Heart left ventricle (tissue), 16 donors: ENCODE measurements around the gene MAPK8. TPM values are rescaled to one million over a fixed set of nuclear protein-coding genes. Genes with fewer than 3 reads are reported as not detected.

ENCODE experiments used
- ATAC-seq, 4 donors: fragments of 200-7000 bp; cut with Tn5 transposase; one replicate each; pipeline ENCODE4 v1.9.1; 2020 to 2022; ENCODE audit warnings: moderate library complexity in 4 of 4, mild to moderate bottlenecking in 3 of 4, moderate number of reproducible peaks in 1 of 4
- DNase-seq, 5 donors: peaks; one replicate each; pipeline ENCODE4 v3.0.0-alpha.2; 2020
- H3K27ac ChIP-seq, 12 donors: fragments of 200-600 bp; sonication (generic) in 4 of 12; one replicate each; pipeline versions ENCODE4 v1.5.0 to v1.8.0; 2016 to 2022; ENCODE audit warnings: mild to moderate bottlenecking in 2 of 12
- H3K27me3 ChIP-seq, 9 donors: fragments of 200-600 bp; sonication (generic) in 2 of 9; one replicate each; pipeline versions ENCODE4 v1.5.1 to v1.8.0; 2016 to 2022; ENCODE audit warnings: mild to moderate bottlenecking in 3 of 9
- H3K36me3 ChIP-seq, 9 donors: fragments of 200-600 bp; sonication (generic) in 2 of 9; one replicate each; pipeline versions ENCODE4 v1.5.0 to v1.8.0; 2018 to 2022; ENCODE audit warnings: mild to moderate bottlenecking in 2 of 9
- H3K4me1 ChIP-seq, 12 donors: fragments of 200-600 bp; sonication (generic) in 4 of 12; one replicate each; pipeline versions ENCODE4 v1.5.0 to v1.8.0; 2016 to 2022; ENCODE audit warnings: mild to moderate bottlenecking in 3 of 12
- H3K4me3 ChIP-seq, 12 donors: fragments of 200-600 bp; sonication (generic) in 4 of 12; one replicate each; pipeline versions ENCODE4 v1.5.0 to v1.8.0; 2017 to 2022; ENCODE audit warnings: mild to moderate bottlenecking in 9 of 12, moderate library complexity in 4 of 12
- H3K9me3 ChIP-seq, 12 donors: fragments of 200-600 bp; sonication (generic) in 4 of 12; one replicate each; pipeline versions ENCODE4 v1.5.0 to v1.8.0; 2016 to 2022; ENCODE audit warnings: mild to moderate bottlenecking in 1 of 12
- CTCF ChIP-seq, 12 donors: fragments of 200-600 bp; sonication (generic) in 4 of 12; IDR thresholded peaks; one replicate each; pipeline versions ENCODE4 v1.5.0 to v1.8.0; 2018 to 2022; ENCODE audit warnings: antibody characterized with exemption in 12 of 12, mild to moderate bottlenecking in 5 of 12
- POLR2A ChIP-seq, 2 donors: fragments of 450-650 bp; IDR thresholded peaks; one replicate each; pipeline ENCODE4 v1.6.1; 2017; ENCODE audit warnings: antibody characterized with exemption in 2 of 2, mild to moderate bottlenecking in 2 of 2, moderate library complexity in 2 of 2
- WGBS, 4 donors: extraction: QIAGEN DNeasy Blood & Tissue Kit in 2 of 4; methylation state at CpG; one replicate each; pipeline versions ENCODE4 v1.1.5 to v1.1.7; 2013 to 2018; 5-methylcytosine and 5-hydroxymethylcytosine counted together
- intact Hi-C, 10 donors: fragments of 100-400 bp; cut with DNase I; formaldehyde crosslinking; loops; one replicate each; pipeline versions ENCODE4 v1.11.1 to v1.14.2; 2022
- polyA plus RNA-seq, 2 donors: library from polyadenylated mRNA; stranded (reverse); fragments of 200-250 nt; gene quantifications; one replicate each; pipeline ENCODE4 v1.2.3, GENCODE V29; 2013
- total RNA-seq, 9 donors: library from RNA; depleted of rRNA in 2 of 9; stranded (reverse); fragments of >200 nt in 2 of 9; fragmentation: NEBNext Ultra II Directional in 3 of 9; extraction: Animal tissue kit (Norgen Biotek cat#: 25700) in 3 of 9; gene quantifications; one replicate each; pipeline versions ENCODE4 v1.1.0 to v1.2.4, GENCODE V29; 2016 to 2023
- donor health status: ischemic (EF 13 %, LVEDD 7.1; RV severe dilation, severe dysfunction).
- donor health status: healthy with polysubstance abuse.
- donor health status: DM: no; HTN: yes; CAD: no.
- donor health status: DM: no; HTN: no; CAD: no.
- donor health status: ischemic (EF 25% LVEDD 6.9; RV normal size, moderate dysfunction).
- donor health status: ischemic (EF 25% LVEDD 5.7; RV mildly dilated, moderate dysfunction).
- donor health status: healthy.
- donor health status: DM: yes; HTN: yes; CAD: no.
- donor health status: ischemic (EF 35%, LVEDD 5.7; RV mildly dilated, moderate dysfunction).
- donor health status: nonischemic (EF 11% LVEDD 7.7; RV severe dilation, severe dysfunction).
- donor health status: DM: yes; HTN: yes; CAD: no.
- donor health status: PGD.
- donor health status: ischemic (EF 29% LVEDD 5.4; RV normal size, mild dysfunction).
- donor health status: nonischemic (EF 23%, LVEDD 6.1; RV moderate dilation, normal function).

Gene MAPK8
- total and polyA plus RNA-seq, 11 donors, result 4.2 to 36.8 (median 31.0) TPM

GRCh38 chr10:48307711-48308018 is 1.2 kb downstream of the MAPK8 start:
- no peaks in the 10 kb centered on the region for H3K36me3 ChIP-seq
- peak overlapping the region in 10 of 12 donors; percentile 74 to 97 (median 88) for H3K4me3 ChIP-seq
- ATAC-seq (no peak), DNase-seq (no peak)
- H3K4me1 ChIP-seq, result peaks cover 0 to 38% (median 21%) of the 10 kb centered on the region in 12 donors
- intact Hi-C loops, result loop anchor here in 1 of 10 donors (5.0 kb wide), 3 partner anchors 55 to 350 kb away; no protein-coding TSS in a partner anchor
- no peak for TF ChIP-seq CTCF (IDR thresholded peaks at IDR 0.05)
- TF ChIP-seq POLR2A (IDR thresholded peaks at IDR 0.05), result no peak
- peak overlapping the region in 8 of 12 donors; percentile 93 to 99 (median 97) for H3K27ac ChIP-seq
- H3K27me3 ChIP-seq, result no peaks in the 10 kb centered on the region
- H3K9me3 ChIP-seq, result no peaks in the 10 kb centered on the region
- WGBS, 4 donors, result 0 to 5% (median 2%) methylated on average over 3 of the region's 3 CpGs

- Histone ChIP-seq H3K4me1 (peaks cover 0 to 38% (median 22%) of the 10 kb centered on the region in 12 donors), H3K4me3 (no peak overlapping the region), H3K27ac (no peak overlapping the region), H3K9me3 (no peaks in the 10 kb centered on the region), H3K27me3 (no peaks in the 10 kb centered on the region), H3K36me3 (no peaks in the 10 kb centered on the region)
- TF ChIP-seq CTCF (IDR thresholded peaks at IDR 0.05) (peak in 8 of 12 donors; percentile 5 to 45 (median 25)), POLR2A (IDR thresholded peaks at IDR 0.05) (no peak)
- 63 to 69% (median 65%) methylated on average over 2 of the region's 2 CpGs for WGBS, 4 donors
- no peak for ATAC-seq
- intact Hi-C loops, result loop anchor here in 1 of 10 donors (5.0 kb wide), 3 partner anchors 53 to 348 kb away; no protein-coding TSS in a partner anchor
- DNase-seq, result no peak
Measured at GRCh38 chr10:48309711-48310226, 3.3 kb downstream of the MAPK8 start.

GRCh38 chr10:48314107-48314506 is 7.6 kb downstream of the MAPK8 start:
- TF ChIP-seq POLR2A (IDR thresholded peaks at IDR 0.05), result no peak
- H3K27me3 ChIP-seq, result no peaks in the 10 kb centered on the region
- intact Hi-C loops, result no loop called here
- ATAC-seq, result no peak
- no peaks in the 10 kb centered on the region for H3K9me3 ChIP-seq
- H3K4me3 ChIP-seq, result no peak overlapping the region
- H3K36me3 ChIP-seq, result no peaks in the 10 kb centered on the region
- DNase-seq, result no peak
- 87 to 92% (median 90%) methylated on average over 2 of the region's 2 CpGs for WGBS, 4 donors
- no peak overlapping the region for H3K27ac ChIP-seq
- peaks cover 0 to 34% (median 9%) of the 10 kb centered on the region in 12 donors for H3K4me1 ChIP-seq

GRCh38 chr10:48316236-48316635 is 9.8 kb downstream of the MAPK8 start:
- H3K4me1 ChIP-seq, result peaks cover 0 to 28% (median 2%) of the 10 kb centered on the region in 12 donors
- H3K36me3 ChIP-seq, result peaks cover 0 to 3% (median 0%) of the 10 kb centered on the region in 9 donors
- no peak for ATAC-seq
- WGBS, 4 donors, result 73 to 84% (median 82%) methylated on average over 4 of the region's 4 CpGs
- no peak overlapping the region for H3K27ac ChIP-seq
- no peaks in the 10 kb centered on the region for H3K9me3 ChIP-seq
- intact Hi-C loops, result no loop called here
- H3K4me3 ChIP-seq, result no peak overlapping the region
- TF ChIP-seq CTCF (IDR thresholded peaks at IDR 0.05), result no peak
- TF ChIP-seq POLR2A (IDR thresholded peaks at IDR 0.05), result no peak
- no peak for DNase-seq
- H3K27me3 ChIP-seq, result no peaks in the 10 kb centered on the region
